Keratinocyte (primary cell): Measurements from ENCODE around the gene GHRH.

Experiments used
- EZH2 ChIP-seq: IDR thresholded peaks from one replicate; pipeline ENCODE4 v1.6.1; 2012; ENCODE audit warnings: inconsistent platforms, mild to moderate bottlenecking, low read length, moderate library complexity
- TF ChIP-seq, protein P1 (sequence below), 3 experiments: IDR thresholded peaks in 1 of 3; conservative IDR thresholded peaks in 1 of 3; optimal IDR thresholded peaks in 1 of 3; 2 replicates in 2 of 3; 3 replicates in 1 of 3; pipeline versions ENCODE3 to v1.5.1; 2011; ENCODE audit warnings: low read length in 3 of 3, mild to moderate bottlenecking in 3 of 3, moderate library complexity in 2 of 3, control low read depth in 1 of 3, inconsistent platforms in 1 of 3; ENCODE audit not compliant: insufficient read depth in 2 of 3; ENCODE audit errors: extremely low read depth in 1 of 3

- TF ChIP-seq, protein P1, sequence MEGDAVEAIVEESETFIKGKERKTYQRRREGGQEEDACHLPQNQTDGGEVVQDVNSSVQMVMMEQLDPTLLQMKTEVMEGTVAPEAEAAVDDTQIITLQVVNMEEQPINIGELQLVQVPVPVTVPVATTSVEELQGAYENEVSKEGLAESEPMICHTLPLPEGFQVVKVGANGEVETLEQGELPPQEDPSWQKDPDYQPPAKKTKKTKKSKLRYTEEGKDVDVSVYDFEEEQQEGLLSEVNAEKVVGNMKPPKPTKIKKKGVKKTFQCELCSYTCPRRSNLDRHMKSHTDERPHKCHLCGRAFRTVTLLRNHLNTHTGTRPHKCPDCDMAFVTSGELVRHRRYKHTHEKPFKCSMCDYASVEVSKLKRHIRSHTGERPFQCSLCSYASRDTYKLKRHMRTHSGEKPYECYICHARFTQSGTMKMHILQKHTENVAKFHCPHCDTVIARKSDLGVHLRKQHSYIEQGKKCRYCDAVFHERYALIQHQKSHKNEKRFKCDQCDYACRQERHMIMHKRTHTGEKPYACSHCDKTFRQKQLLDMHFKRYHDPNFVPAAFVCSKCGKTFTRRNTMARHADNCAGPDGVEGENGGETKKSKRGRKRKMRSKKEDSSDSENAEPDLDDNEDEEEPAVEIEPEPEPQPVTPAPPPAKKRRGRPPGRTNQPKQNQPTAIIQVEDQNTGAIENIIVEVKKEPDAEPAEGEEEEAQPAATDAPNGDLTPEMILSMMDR (optimal IDR thresholded peaks at IDR 0.05 in 1 of 3, IDR thresholded peaks at IDR 0.05 in 1 of 3, conservative IDR thresholded peaks at IDR 0.05 in 1 of 3; ENCODE audit: extremely low read depth in 1 of 3, insufficient read depth in 2 of 3, low read length in 3 of 3) = no peak
- no peak for TF ChIP-seq EZH2
Measured at GRCh38 chr20:37236462-37236861, 25.2 kb downstream of the GHRH start.
